ENCODE measurements around the gene ERBB4. TPM values are rescaled to one million over a fixed set of nuclear protein-coding genes. Genes with fewer than 3 reads are reported as not detected.

ERBB4 gene
- total RNA-seq, 1 experiment from 2014 or later: 0.15 TPM

GRCh38 chr2:212426637-212427412 lies 111.8 kb downstream of the ERBB4 start:
- TF ChIP-seq REST (IDR thresholded peaks at IDR 0.05; ENCODE audit: insufficient read depth in 1 of 2, low read depth in 2 of 2, low read length in 1 of 2): no peak
- no peak for TF ChIP-seq CTCF (IDR thresholded peaks at IDR 0.05)
- no peak for TF ChIP-seq TCF7L2 (IDR thresholded peaks at IDR 0.05; ENCODE audit: low read depth, low read length)
- TF ChIP-seq SIN3A (IDR thresholded peaks at IDR 0.05; ENCODE audit: borderline replicate concordance, insufficient read depth, low read depth, low read length): no peak
- TF ChIP-seq POLR2AphosphoS5 (IDR thresholded peaks at IDR 0.05; ENCODE audit: low read depth, low read length): no peak
- no peaks in the 10 kb centered on the region for H3K27me3 ChIP-seq (ENCODE audit: control insufficient read depth, insufficient read depth, low read length)
- no peaks in the 10 kb centered on the region for H3K4me1 ChIP-seq (ENCODE audit: control insufficient read depth, insufficient read depth, low read length)
- no peaks in the 10 kb centered on the region for H3K9me3 ChIP-seq (ENCODE audit: control insufficient read depth, insufficient read depth, low read depth, low read length)
- DNase-seq (ENCODE audit: low read depth, low spot score): no peak
- H3K4me3 ChIP-seq (ENCODE audit: low read depth in 2 of 2, low read length in 2 of 2): no peak overlapping the region
- no TSS peak for BruUV-seq (replicated peaks)
- CTCF ChIA-PET: no interaction called here
- intact Hi-C loops (cut with micrococcal nuclease; ENCODE audit: unreplicated experiment) (no loop called here), in situ Hi-C loops (cut with HindIII; ENCODE audit: low pct_unique_long_range_greater_than_20kb, low sequenced_read_pairs) (no loop called here)
- POLR2A ChIA-PET: no interaction called here
- no peaks in the 10 kb centered on the region for H3K36me3 ChIP-seq (ENCODE audit: control insufficient read depth, insufficient read depth, low read length)
- H3K27ac ChIP-seq (ENCODE audit: low read length): no peak overlapping the region
- ATAC-seq: no peak

- no peak for DNase-seq (ENCODE audit: low read depth, low spot score)
- intact Hi-C loops (cut with micrococcal nuclease; ENCODE audit: unreplicated experiment) (no loop called here), in situ Hi-C loops (cut with HindIII; ENCODE audit: low pct_unique_long_range_greater_than_20kb, low sequenced_read_pairs) (no loop called here)
- POLR2A ChIA-PET: no interaction called here
- H3K4me3 ChIP-seq (ENCODE audit: low read depth in 2 of 2, low read length in 2 of 2): no peak overlapping the region
- H3K27me3 ChIP-seq (ENCODE audit: control insufficient read depth, insufficient read depth, low read length): no peaks in the 10 kb centered on the region
- CTCF ChIA-PET: interaction anchor here (0.6 kb wide), 1 partner anchor 679 kb away, joined by 3 read pairs; no protein-coding TSS in a partner anchor
- H3K27ac ChIP-seq (ENCODE audit: low read length): no peak overlapping the region
- no peak for ATAC-seq
- no peaks in the 10 kb centered on the region for H3K9me3 ChIP-seq (ENCODE audit: control insufficient read depth, insufficient read depth, low read depth, low read length)
- no peak for TF ChIP-seq POLR2AphosphoS5 (IDR thresholded peaks at IDR 0.05; ENCODE audit: low read depth, low read length)
- no peak for TF ChIP-seq TCF7L2 (IDR thresholded peaks at IDR 0.05; ENCODE audit: low read depth, low read length)
- TF ChIP-seq SIN3A (IDR thresholded peaks at IDR 0.05; ENCODE audit: borderline replicate concordance, insufficient read depth, low read depth, low read length): no peak
- TF ChIP-seq REST (IDR thresholded peaks at IDR 0.05; ENCODE audit: insufficient read depth in 1 of 2, low read depth in 2 of 2, low read length in 1 of 2): no peak
- no peak for TF ChIP-seq CTCF (IDR thresholded peaks at IDR 0.05)
- no TSS peak for BruUV-seq (replicated peaks)
- no peaks in the 10 kb centered on the region for H3K4me1 ChIP-seq (ENCODE audit: control insufficient read depth, insufficient read depth, low read length)
- no peaks in the 10 kb centered on the region for H3K36me3 ChIP-seq (ENCODE audit: control insufficient read depth, insufficient read depth, low read length)
Observed at GRCh38 chr2:212424082-212424481, 114.5 kb downstream of the ERBB4 start.
